Neural crest cell (in vitro differentiated cells): ENCODE results near the gene CIAO2A. TPM values are rescaled to one million over a fixed set of nuclear protein-coding genes. Genes with fewer than 3 reads are reported as not detected.

Experiments
- DNase-seq: peaks from one replicate; pipeline ENCODE4 v3.0.0; 2021; ENCODE audit warnings: low read depth, mixed read lengths, low spot score
- H3K27ac Mint-ChIP-seq: one replicate; pipeline ENCODE4 v1.8.0; 2021; ENCODE audit warnings: mild to moderate bottlenecking, mixed read lengths; ENCODE audit not compliant: unreplicated experiment
- H3K27me3 Mint-ChIP-seq: 2 replicates; pipeline ENCODE4 v1.8.0; 2021; ENCODE audit warnings: low read depth, mild to moderate bottlenecking, mixed read lengths
- H3K36me3 Mint-ChIP-seq: 2 replicates; pipeline ENCODE4 v1.8.0; 2021; ENCODE audit warnings: low read depth, mild to moderate bottlenecking, mixed read lengths
- H3K4me1 Mint-ChIP-seq: 2 replicates; pipeline ENCODE4 v1.8.0; 2021; ENCODE audit warnings: mixed read lengths
- H3K4me3 Mint-ChIP-seq: one replicate; pipeline ENCODE4 v1.8.0; 2021; ENCODE audit warnings: mild to moderate bottlenecking, mixed read lengths
- H3K9me3 Mint-ChIP-seq: 2 replicates; pipeline ENCODE4 v1.8.0; 2021; ENCODE audit warnings: mixed read lengths
- total RNA-seq: library from RNA; stranded (reverse); gene quantifications from 2 replicates; pipeline ENCODE4 v1.2.1, GENCODE V29; 2021
- TF ChIP-seq, protein P1 (sequence below): fragments of 200-600 bp; sonication (generic); conservative IDR thresholded peaks from 2 replicates; pipeline ENCODE4 v1.5.0; 2021; ENCODE audit warnings: antibody characterized with exemption, mild to moderate bottlenecking

CIAO2A gene
- total RNA-seq, 1 donor from 2014 or later = 66.1 TPM

DNA sequence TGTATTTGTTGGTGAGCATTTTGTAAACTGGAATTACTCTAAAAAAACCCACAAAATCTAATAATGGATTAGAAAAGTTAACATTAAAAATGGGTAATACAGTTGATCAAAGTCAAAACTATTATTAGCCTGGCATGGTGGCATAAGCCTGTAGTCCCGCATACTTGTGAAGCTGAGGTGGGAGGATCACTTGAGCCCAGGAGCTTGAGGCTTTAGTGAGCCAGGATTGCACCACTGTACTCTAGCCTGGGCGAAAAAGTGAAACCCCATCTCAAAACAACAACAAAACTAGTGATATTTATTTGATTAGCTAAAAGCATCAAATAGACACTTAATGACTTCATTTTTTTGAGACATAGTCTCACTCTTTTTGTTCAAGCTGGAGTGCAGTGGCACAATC is 5.7 kb upstream of the CIAO2A start:
- peaks cover 7% of the 10 kb centered on the region for H3K36me3 Mint-ChIP-seq
- H3K9me3 Mint-ChIP-seq = peaks cover 7% of the 10 kb centered on the region

DNA sequence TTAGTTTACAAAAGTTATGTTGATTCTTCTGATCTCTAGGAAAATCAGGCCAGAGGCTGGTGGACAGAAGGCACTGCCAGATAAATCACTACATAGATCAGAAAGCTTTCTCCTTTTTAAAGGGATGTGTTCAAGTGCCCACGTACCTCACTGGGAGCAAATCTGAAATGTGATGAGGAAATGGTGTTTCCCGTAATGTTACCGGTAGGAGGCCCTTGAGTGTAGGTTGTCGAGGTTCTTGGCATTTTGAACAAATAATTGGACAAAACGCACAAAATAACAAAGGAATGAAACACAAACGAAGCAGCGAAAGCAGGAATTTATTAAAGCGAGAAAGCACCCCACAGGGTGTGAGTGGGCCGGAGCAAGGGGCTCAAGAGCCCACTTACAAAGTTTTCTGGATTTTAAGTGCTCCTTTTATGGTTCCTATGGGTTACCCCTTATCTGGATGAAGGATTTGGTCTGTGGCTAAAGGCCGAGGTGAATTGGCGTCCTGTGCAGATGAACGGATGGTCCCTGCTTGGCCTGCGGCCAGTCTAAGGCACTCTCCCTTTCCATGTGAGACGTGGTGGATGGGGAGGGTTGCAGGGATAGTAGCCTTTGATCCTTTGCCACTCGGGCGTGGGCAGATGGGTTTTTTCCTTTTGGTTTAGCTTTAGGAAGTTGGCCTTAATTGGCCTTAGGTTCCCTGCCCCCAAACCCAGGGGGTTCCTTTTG is 3.2 kb upstream of the CIAO2A start:
- Mint-ChIP-seq H3K4me3 (peak overlapping the region; percentile 94), H3K4me1 (peaks cover 53% of the 10 kb centered on the region), H3K27me3 (no peaks in the 10 kb centered on the region), H3K36me3 (no peaks in the 10 kb centered on the region), H3K27ac (peak overlapping the region; percentile 98), H3K9me3 (no peaks in the 10 kb centered on the region)
- TF ChIP-seq, protein P1, sequence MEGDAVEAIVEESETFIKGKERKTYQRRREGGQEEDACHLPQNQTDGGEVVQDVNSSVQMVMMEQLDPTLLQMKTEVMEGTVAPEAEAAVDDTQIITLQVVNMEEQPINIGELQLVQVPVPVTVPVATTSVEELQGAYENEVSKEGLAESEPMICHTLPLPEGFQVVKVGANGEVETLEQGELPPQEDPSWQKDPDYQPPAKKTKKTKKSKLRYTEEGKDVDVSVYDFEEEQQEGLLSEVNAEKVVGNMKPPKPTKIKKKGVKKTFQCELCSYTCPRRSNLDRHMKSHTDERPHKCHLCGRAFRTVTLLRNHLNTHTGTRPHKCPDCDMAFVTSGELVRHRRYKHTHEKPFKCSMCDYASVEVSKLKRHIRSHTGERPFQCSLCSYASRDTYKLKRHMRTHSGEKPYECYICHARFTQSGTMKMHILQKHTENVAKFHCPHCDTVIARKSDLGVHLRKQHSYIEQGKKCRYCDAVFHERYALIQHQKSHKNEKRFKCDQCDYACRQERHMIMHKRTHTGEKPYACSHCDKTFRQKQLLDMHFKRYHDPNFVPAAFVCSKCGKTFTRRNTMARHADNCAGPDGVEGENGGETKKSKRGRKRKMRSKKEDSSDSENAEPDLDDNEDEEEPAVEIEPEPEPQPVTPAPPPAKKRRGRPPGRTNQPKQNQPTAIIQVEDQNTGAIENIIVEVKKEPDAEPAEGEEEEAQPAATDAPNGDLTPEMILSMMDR = peak; percentile 42
- DNase-seq = no peak

More for the DNA sequence above, 5.7 kb upstream of the CIAO2A start:
- H3K27me3 Mint-ChIP-seq = no peaks in the 10 kb centered on the region
- no peak overlapping the region for H3K27ac Mint-ChIP-seq
- TF ChIP-seq, protein P1 = no peak
- H3K4me1 Mint-ChIP-seq = peaks cover 36% of the 10 kb centered on the region
- no peak for DNase-seq
- H3K4me3 Mint-ChIP-seq = peak overlapping the region; percentile 78

DNA sequence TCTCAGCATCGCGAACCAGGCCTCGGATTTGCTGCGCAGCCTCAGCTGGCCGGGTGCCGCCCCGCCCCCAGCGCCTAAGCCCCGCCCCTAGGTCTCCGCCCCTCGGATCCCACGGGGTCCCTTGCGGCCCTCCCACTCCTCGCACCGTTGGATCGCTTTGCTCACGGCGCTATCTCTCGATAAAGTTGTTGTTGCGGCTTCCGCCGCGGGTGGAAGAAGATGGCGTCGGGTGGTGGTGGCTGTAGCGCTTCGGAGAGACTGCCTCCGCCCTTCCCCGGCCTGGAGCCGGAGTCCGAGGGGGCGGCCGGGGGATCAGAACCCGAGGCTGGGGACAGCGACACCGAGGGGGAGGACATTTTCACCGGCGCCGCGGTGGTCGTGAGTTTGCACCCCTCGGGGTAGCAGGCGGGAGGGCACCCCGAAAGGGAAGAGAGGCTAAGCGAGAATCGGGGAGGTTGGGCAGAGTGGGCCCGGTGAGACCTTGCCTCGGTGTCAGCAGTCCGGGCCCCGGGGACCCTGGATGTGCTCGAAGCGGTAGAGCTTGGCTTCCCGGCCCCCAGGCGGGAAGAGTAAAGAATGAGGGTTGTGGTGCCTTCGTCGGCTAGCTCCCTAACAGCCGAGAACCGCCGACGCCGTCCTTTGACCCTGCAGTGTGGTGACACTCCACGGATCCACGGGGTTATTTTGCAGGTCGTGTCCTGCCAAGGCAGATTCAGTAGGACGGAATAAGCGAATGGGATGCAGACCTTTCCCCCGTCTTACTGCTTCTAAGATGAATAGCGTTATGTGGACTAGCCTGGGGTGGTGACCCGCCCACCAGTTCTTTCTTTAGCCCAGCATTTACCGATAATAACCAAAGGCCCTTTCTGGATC is 2.4 kb upstream of the CIAO2A start, which contains the start of gene SNX1:
TSS of gene SNX1 (plus strand) at position 188 of the 873 bp plus-strand sequence. CDS start at position 220, 32 bp downstream.
- peaks cover 53% of the 10 kb centered on the region for H3K4me1 Mint-ChIP-seq

DNA sequence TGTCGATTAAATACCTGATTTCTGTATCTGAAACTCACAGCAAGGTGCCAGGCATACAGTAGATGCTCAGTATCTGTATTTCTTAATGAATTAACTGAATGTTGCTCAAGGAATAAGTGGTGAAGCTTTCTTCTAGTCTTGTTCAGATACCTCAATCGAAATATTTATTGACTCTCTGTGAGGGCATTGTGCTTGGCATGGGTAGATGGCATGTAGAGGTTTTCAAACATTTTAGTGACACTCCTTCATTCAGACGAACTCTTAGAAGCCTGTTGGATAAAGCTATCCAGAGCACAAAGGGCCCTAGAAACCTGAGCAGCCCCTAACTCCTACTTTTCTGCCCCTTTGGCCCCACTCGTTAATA is 1.8 kb upstream of the CIAO2A start:
- Mint-ChIP-seq H3K27ac (peak overlapping the region; percentile 20), H3K9me3 (no peaks in the 10 kb centered on the region), H3K4me1 (peaks cover 58% of the 10 kb centered on the region), H3K27me3 (no peaks in the 10 kb centered on the region), H3K36me3 (no peaks in the 10 kb centered on the region), H3K4me3 (peak overlapping the region; percentile 94)
- DNase-seq = no peak
- TF ChIP-seq, protein P1 = no peak

More for the DNA sequence above, 2.4 kb upstream of the CIAO2A start, which contains the start of gene SNX1:
- H3K36me3 Mint-ChIP-seq = no peaks in the 10 kb centered on the region
- peak within 1 kb of the TSS; percentile 98 for H3K27ac Mint-ChIP-seq
- peak; percentile 94 for DNase-seq
- TF ChIP-seq, protein P1 = peak; percentile 27
- H3K27me3 Mint-ChIP-seq = no peaks in the 10 kb centered on the region
- H3K9me3 Mint-ChIP-seq = no peaks in the 10 kb centered on the region
- peak within 1 kb of the TSS; percentile 94 for H3K4me3 Mint-ChIP-seq

DNA sequence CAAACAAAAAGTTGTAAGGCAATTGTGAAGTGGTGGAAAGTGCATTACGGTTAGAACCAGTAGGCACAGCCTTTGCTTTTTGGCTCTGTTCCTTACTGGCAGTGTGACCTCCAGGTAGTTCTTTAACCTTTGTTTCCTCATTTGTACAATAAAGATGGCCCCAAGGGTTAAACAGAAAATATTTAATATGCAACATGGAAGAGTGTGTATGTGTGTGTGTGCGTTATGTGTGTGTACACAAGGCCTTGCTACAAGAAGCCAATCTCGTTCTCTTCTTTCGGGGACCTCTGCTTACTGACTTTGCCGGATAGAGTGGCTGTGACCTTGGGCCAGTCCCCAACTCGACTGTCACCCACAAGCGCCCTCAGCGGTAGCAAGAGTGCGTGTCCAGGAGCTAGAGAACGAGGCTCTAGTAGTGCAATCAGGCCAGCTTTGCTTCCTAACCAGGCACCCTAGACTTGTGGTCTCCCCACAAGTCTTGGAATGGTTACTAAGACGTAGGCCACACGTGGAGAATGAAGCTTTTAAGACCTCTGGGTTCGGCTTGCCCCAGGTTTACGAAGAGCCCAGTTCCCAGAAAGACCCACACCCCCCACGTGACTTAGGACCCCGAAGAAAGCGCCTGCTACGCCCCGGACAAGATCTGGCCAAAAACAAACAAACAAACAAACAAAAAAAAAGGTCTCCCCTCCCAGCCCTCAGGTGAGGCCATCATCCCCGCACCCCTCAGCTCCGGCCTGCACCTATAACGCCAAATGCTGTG is 593 bp downstream of the CIAO2A start:
- Mint-ChIP-seq H3K27ac (peak overlapping the region; percentile 98), H3K36me3 (peaks cover 1% of the 10 kb centered on the region), H3K27me3 (no peaks in the 10 kb centered on the region), H3K9me3 (no peaks in the 10 kb centered on the region), H3K4me1 (peaks cover 61% of the 10 kb centered on the region), H3K4me3 (peak overlapping the region; percentile 94)
- no peak for DNase-seq
- TF ChIP-seq, protein P1 = peak; percentile 17
